ENCODE measurements around the gene ATP6V1B1.
A peak's percentile ranks its signal among the peaks of the same experiment; 100 is the strongest.

ATP6V1B1 gene

GRCh38 chr2:70898363-70899240 lies 37.1 kb upstream of the ATP6V1B1 start:
- DNase-seq: no peak
- in situ Hi-C loops (cut with MboI; ENCODE audit: low pct_unique_long_range_greater_than_20kb, low sequenced_read_pairs): no loop called here

GRCh38 chr2:70901227-70902066 lies 34.3 kb upstream of the ATP6V1B1 start:
- in situ Hi-C loops (cut with MboI; ENCODE audit: low pct_unique_long_range_greater_than_20kb, low sequenced_read_pairs): no loop called here

GRCh38 chr2:70902067-70902442 lies 33.6 kb upstream of the ATP6V1B1 start:
- DNase-seq: no peak
- in situ Hi-C loops (cut with MboI; ENCODE audit: low pct_unique_long_range_greater_than_20kb, low sequenced_read_pairs): no loop called here

More at GRCh38 chr2:70901227-70902066, 34.3 kb upstream of the ATP6V1B1 start:
- DNase-seq: peak; percentile 55

- DNase-seq: no peak
- in situ Hi-C loops (cut with MboI; ENCODE audit: low pct_unique_long_range_greater_than_20kb, low sequenced_read_pairs): no loop called here
Measured at GRCh38 chr2:70902579-70902978, 33.1 kb upstream of the ATP6V1B1 start.

GRCh38 chr2:70903171-70903570 lies 32.5 kb upstream of the ATP6V1B1 start:
- in situ Hi-C loops (cut with MboI; ENCODE audit: low pct_unique_long_range_greater_than_20kb, low sequenced_read_pairs): no loop called here
- no peak for DNase-seq

DNA sequence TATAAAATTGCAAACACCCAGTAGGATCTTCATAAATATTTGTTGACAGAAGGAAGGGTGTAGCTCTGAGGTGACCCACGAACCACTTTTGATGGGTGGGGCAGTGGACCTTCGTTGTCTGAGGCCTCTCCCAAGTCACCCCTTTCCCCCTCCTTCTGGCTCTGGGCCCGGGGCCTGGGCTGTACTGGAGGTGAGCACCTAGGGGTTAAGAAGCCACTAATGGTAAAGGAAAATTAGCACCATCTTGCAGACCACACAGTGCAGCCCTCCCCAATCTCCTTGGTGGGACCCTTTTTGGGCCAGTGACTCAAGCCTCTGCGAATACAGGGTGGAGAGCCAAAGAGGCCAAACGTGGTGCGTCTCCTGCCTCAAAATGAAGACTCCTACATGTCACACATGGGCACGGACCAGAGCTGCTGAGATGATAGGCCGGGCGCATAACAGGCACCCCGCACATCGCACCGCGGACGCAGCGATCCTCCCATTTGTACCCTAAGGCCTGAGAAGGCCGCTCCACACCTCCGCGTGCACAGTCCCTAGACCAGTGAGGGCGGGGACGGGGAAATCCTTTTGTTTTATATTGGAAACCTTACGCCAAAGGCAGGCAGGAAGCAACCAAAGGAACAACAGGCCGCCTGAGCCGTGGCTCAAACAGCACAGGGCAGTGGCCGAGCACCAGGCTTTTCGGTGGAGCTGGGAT lies 31.9 kb upstream of the ATP6V1B1 start:
- in situ Hi-C loops (cut with MboI; ENCODE audit: low pct_unique_long_range_greater_than_20kb, low sequenced_read_pairs): no loop called here
- no peak for DNase-seq

DNA sequence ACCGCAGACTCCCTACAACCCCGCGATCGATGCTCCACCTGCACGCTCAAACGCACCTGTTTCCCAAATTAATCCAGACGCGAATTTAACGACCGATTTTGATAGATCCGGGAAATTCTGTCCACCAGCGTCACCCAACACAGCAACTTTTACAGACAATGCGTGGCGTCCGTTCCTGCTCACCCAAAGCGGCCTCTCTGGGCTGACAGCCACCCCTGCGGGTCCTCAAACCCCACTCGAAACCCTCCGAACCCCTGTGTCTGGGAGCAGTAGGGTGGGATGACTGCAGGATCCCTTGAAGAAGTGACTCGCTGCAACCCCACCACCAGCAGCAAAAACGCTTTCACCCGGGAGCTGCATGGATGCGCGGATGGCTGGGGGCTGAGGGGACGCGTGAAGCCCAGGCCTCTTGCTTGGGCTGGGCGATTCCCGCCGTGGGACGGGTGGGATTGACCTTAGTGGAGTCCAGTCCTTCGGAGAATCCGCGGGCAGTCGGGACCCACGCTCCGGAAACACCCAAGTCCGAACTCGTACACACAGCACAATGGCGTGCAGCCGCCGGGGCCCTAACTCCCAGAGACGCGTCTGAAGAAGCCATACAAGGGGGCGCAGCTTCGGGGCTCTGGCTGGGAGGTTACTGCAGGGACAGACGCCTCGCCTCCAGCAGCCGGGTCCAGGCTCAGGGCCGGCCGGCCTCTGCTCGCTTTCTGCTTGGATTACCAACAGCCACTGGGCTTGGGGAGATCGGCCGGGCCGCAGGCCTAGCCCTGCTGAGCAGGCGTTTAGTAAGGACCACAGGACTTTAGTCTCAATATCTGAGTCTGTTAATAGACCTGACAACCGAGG lies 31.1 kb upstream of the ATP6V1B1 start:
- DNase-seq: no peak
- in situ Hi-C loops (cut with MboI; ENCODE audit: low pct_unique_long_range_greater_than_20kb, low sequenced_read_pairs): no loop called here

DNA sequence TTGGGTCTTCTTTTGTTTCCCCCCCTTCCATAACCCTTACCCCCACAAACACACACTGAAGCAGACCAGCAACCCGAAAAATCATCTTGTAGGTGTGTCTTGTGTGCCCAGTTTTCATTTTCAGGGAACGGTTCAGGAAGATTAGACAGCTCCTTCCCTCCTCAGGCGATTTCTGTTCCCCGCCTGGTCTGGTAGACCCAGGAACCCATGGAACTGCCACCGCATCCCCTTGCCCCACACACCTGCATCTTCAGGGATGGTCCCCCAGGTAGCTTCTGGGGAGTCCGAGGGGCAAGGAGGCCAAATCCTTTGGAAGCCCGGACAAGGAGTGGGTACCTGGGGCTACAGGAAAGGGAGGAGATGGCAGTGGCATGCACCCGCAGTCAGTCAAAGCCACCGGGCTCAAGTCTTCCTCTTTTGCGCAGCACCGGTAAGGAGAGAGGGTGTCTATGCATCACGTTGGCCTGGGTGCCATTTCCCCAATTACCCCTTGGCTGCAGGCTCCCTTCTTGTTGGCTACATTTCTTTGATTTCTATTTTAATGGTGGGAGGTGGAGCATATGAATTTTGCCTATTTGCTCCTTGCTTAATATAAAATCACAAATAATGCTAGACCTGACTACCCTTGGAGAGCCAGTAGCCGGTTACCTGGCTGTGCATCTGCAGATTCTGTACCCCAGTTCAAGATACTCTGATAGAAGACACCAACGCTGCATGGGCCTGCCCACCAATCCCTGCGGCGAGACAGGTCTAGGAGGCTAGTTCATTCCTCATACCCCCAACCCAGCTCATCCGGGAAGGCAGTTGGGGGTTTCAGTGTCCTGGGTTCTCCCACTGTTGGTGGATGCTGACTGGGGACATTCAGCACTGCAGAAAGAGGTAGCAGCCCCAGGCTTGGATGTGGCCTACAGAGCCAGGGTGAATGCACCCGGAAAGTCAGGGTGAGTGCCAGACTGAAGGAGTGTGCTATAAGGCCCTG lies 30.0 kb upstream of the ATP6V1B1 start:
- in situ Hi-C loops (cut with MboI; ENCODE audit: low pct_unique_long_range_greater_than_20kb, low sequenced_read_pairs): no loop called here
- DNase-seq: no peak

- in situ Hi-C loops (cut with MboI; ENCODE audit: low pct_unique_long_range_greater_than_20kb, low sequenced_read_pairs): no loop called here
Measured at GRCh38 chr2:70906439-70907005, 29.2 kb upstream of the ATP6V1B1 start.

GRCh38 chr2:70907130-70908057 lies 28.3 kb upstream of the ATP6V1B1 start:
- in situ Hi-C loops (cut with MboI; ENCODE audit: low pct_unique_long_range_greater_than_20kb, low sequenced_read_pairs): no loop called here
- DNase-seq: no peak

More at GRCh38 chr2:70906439-70907005, 29.2 kb upstream of the ATP6V1B1 start:
- no peak for DNase-seq

GRCh38 chr2:70916291-70916690 lies 19.4 kb upstream of the ATP6V1B1 start:
- in situ Hi-C loops (cut with MboI; ENCODE audit: low pct_unique_long_range_greater_than_20kb, low sequenced_read_pairs): no loop called here
- peak; percentile 53 for DNase-seq

GRCh38 chr2:70918016-70918415 lies 17.7 kb upstream of the ATP6V1B1 start:
- in situ Hi-C loops (cut with MboI; ENCODE audit: low pct_unique_long_range_greater_than_20kb, low sequenced_read_pairs): no loop called here
- DNase-seq: no peak

- peak; percentile 89 for DNase-seq
- in situ Hi-C loops (cut with MboI; ENCODE audit: low pct_unique_long_range_greater_than_20kb, low sequenced_read_pairs): no loop called here
Measured at GRCh38 chr2:70919672-70920366, 15.9 kb upstream of the ATP6V1B1 start.

- in situ Hi-C loops (cut with MboI; ENCODE audit: low pct_unique_long_range_greater_than_20kb, low sequenced_read_pairs): no loop called here
- no peak for DNase-seq
Measured at GRCh38 chr2:70920367-70920715, 15.4 kb upstream of the ATP6V1B1 start.

- in situ Hi-C loops (cut with MboI; ENCODE audit: low pct_unique_long_range_greater_than_20kb, low sequenced_read_pairs): no loop called here
- no peak for DNase-seq
Measured at GRCh38 chr2:70921031-70921430, 14.7 kb upstream of the ATP6V1B1 start.

DNA sequence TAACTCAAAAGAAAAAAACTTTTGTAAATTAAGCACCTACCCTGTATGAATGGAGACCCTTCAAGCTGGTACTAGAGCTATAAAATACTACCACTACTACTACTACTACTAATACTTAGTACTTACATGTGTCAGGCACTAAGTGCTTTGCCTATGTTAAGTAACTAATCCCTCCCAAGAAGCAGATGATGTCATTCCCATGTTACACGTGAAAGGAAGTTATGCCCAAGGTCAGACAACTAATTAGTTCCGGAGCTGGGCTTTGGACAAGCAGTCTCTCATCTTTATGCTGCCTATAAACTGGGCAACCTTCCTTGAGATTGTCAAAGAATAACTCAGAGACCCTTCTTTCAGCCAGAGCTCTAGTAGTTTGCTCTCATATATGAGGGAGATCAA lies 13.9 kb upstream of the ATP6V1B1 start:
- peak; percentile 53 for DNase-seq
- in situ Hi-C loops (cut with MboI; ENCODE audit: low pct_unique_long_range_greater_than_20kb, low sequenced_read_pairs): no loop called here

Data from KBM-7 (cell line).